Activated T-cell treated with anti-CD3 and anti-CD28 coated beads for 1 hour (primary cell): ENCODE data around the gene RHBG.

Experiments
- DNase-seq: peaks from one replicate; pipeline ENCODE4 v3.0.0-alpha.2; 2020; ENCODE audit warnings: low read depth

RHBG gene

DNA sequence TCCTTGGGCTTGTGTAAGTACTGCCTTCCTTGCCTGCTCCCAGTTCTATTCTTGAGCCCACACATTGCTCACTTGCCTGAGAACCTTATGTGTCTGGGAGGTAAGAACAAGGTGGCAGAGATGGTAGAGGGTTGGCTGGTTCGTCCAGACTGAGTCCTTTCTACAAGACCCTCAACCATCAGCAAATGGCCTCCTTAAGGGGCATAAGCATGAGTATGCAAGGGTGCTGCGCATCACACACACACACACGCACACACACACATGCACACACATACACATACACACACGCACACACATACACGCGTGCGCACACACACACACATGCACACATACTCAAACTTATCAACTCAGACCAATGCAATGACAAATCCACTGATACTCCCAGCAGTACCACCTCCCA is 56.9 kb downstream of the RHBG start:
- no peak for DNase-seq

GRCh38 chr1:156427957-156428356 is 58.9 kb downstream of the RHBG start:
- no peak for DNase-seq

DNA sequence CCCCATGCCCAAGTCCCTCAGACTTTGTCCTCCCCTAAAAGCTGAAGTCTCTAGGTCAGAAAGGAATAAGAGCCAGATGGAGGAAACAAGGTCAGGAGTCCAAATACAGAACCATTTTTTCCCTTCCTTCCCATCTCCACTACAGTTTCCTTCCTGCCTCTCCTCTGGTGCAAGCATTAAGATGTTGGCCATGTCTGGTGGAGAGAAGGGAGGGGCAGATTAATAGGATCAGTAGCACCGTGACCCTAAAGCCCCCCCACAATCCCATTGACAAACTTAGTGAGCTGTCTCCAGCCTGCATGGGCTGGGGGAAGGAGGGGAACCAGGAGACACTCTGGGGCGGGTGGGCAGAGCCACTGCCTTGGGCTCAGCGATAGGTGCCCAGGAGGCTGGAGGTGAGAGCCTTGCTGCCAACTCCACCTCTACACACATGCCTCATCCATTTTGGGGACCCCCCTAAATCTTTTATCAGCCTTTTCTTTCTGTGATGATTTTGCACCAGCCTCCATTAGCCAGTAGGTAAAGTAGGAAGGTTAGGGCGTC is 59.8 kb downstream of the RHBG start:
- no peak for DNase-seq

DNA sequence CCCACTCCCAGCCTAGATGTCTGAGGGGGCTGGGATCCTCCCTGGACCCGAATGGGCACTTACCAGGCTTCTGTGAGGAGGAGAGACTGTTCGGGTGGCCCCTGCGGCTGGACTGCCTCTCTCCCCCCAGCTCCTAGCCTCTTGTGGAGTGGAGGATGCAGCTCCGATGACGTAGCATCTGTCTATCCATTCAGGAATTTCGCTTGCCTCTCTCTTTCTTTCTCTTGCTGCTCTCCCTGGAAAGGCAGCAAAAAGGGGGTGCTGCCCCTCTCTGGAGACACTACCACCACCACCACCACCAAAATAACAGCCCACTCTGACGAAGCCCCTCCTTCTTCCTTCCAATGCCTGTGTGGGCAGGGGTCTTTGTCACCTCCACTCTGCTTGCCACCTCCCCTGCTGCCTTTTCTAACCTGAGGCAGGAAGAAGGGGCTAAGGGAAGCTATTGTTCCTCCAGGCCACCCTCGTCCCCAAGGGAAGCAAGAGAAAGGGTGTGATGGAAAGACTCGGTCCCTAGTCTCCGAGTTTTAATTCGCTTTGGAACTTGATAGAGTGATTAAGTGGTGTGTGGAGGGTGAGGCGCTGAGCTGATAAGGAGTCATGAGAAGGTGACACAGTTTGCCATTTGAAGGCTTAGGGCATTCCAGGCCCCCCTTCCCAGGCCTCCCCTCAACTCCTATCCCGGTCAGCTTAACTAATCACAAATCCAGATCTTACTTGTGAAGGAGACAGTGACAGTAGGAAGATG is 60.5 kb downstream of the RHBG start:
- no peak for DNase-seq

DNA sequence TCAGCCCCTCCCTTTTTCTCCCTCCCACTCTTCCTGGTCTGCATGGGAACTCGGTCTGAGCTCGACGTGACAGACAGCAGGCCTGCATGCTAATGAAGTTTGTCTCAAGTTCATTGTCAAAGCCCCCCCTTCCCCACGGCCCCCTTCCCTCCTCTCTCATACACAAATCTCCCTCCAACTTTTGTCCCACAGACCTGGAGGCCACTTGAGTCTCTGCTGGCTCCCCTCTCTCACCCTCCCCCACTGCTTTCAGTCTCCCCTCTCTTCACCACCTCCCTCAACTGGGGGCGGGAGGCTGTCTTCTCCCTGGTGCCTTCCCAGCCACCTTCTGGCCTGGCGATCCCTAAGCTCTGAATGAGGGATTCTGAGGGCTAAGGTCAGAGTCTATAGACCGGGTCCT is 61.3 kb downstream of the RHBG start:
- DNase-seq = no peak

DNA sequence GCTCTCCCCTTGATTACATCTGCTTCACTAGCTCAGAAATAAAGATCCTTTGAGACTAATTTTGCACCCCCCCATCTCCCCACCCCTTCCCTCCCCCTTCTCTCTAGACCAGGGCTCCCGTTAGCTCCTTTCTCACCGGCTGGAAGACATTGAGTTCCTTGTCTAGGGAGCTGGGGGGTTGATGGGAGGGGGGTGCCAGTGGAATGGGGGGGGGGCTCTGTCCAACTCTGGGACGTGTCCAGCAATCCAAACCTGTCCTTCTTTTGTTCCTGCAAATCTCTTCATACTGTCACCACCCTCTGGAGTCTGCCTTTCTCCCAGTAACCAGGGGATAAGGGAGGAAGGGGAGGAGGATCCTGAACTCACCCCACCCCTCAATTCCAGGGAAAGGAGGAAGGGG is 61.9 kb downstream of the RHBG start:
- no peak for DNase-seq

DNA sequence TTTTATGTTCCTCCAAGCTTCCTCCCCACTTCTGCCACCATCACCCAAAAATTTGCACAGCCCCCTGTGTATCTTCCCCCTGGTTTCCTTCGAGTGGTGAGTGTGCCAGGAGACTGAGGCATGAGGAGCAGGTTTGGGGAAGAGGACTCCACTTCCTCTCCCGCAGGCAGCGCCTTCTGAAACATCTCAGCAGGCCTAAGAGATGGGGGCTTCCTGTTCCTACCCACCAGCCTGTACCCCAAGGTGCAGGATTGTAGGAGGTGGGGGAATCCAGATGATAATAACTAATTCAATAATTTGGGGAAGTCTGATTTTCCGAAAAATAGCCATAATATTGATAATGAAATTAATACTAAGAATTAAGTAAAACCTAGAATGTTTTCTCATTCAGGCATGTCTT is 62.4 kb downstream of the RHBG start:
- DNase-seq = no peak

GRCh38 chr1:156431769-156432668 is 63.0 kb downstream of the RHBG start:
- no peak for DNase-seq

GRCh38 chr1:156432669-156433018 is 63.6 kb downstream of the RHBG start:
- no peak for DNase-seq

- DNase-seq = no peak
Measured at GRCh38 chr1:156433032-156433431, 64.0 kb downstream of the RHBG start.

GRCh38 chr1:156433602-156434001 is 64.6 kb downstream of the RHBG start:
- no peak for DNase-seq
